ENCODE measurements around the gene AMPH. TPM values are rescaled to one million over a fixed set of nuclear protein-coding genes. Genes with fewer than 3 reads are reported as not detected.
A peak's percentile ranks its signal among the peaks of the same experiment; 100 is the strongest.

AMPH gene
- total and polyA plus RNA-seq, 4 donors = 0.18 to 6.6 (median 3.6) TPM

GRCh38 chr7:38656968-38657367, 25.8 kb upstream of the AMPH start:
- TF ChIP-seq, protein P1, sequence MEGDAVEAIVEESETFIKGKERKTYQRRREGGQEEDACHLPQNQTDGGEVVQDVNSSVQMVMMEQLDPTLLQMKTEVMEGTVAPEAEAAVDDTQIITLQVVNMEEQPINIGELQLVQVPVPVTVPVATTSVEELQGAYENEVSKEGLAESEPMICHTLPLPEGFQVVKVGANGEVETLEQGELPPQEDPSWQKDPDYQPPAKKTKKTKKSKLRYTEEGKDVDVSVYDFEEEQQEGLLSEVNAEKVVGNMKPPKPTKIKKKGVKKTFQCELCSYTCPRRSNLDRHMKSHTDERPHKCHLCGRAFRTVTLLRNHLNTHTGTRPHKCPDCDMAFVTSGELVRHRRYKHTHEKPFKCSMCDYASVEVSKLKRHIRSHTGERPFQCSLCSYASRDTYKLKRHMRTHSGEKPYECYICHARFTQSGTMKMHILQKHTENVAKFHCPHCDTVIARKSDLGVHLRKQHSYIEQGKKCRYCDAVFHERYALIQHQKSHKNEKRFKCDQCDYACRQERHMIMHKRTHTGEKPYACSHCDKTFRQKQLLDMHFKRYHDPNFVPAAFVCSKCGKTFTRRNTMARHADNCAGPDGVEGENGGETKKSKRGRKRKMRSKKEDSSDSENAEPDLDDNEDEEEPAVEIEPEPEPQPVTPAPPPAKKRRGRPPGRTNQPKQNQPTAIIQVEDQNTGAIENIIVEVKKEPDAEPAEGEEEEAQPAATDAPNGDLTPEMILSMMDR (IDR thresholded peaks at IDR 0.05; ENCODE audit: control extremely low read depth, extremely low read depth) = no peak
- no peak for ATAC-seq (ENCODE audit: insufficient read depth, low FRiP score)
- 16 to 33% methylated on average over 1 of the region's 1 CpG for WGBS, 2 donors

GRCh38 chr7:38655833-38656774, 24.9 kb upstream of the AMPH start:
- no peak overlapping the region for H3K27ac ChIP-seq (ENCODE audit: low read depth in 1 of 2, low read length in 1 of 2)
- TF ChIP-seq, protein P1 (IDR thresholded peaks at IDR 0.05; ENCODE audit: control extremely low read depth, extremely low read depth) = no peak
- H3K4me3 ChIP-seq = no peak overlapping the region
- DNase-seq = no peak
- H3K36me3 ChIP-seq (ENCODE audit: control insufficient read depth in 4 of 4, insufficient read depth in 4 of 4, low read length in 4 of 4) = no peaks in the 10 kb centered on the region
- H3K9me3 ChIP-seq (ENCODE audit: control insufficient read depth in 4 of 4, insufficient read depth in 3 of 4, low read length in 3 of 4) = no peaks in the 10 kb centered on the region
- H3K9ac ChIP-seq (ENCODE audit: insufficient read depth in 1 of 2, low read length in 2 of 2) = no peak overlapping the region
- 89 to 91% methylated on average over 34 to 35 of the region's 35 CpGs for WGBS, 2 donors
- H3K27me3 ChIP-seq (ENCODE audit: control insufficient read depth in 3 of 3, insufficient read depth in 3 of 3, low read length in 2 of 3) = no peaks in the 10 kb centered on the region
- ATAC-seq (ENCODE audit: insufficient read depth, low FRiP score) = no peak
- no peaks in the 10 kb centered on the region for H3K4me1 ChIP-seq (ENCODE audit: control insufficient read depth in 5 of 5, insufficient read depth in 5 of 5, low read length in 5 of 5)

More at GRCh38 chr7:38656968-38657367, 25.8 kb upstream of the AMPH start:
- Histone ChIP-seq H3K27ac (ENCODE audit: low read depth in 1 of 2, low read length in 1 of 2) (no peak overlapping the region), H3K4me3 (no peak overlapping the region), H3K36me3 (ENCODE audit: control insufficient read depth in 4 of 4, insufficient read depth in 4 of 4, low read length in 4 of 4) (no peaks in the 10 kb centered on the region), H3K9me3 (ENCODE audit: control insufficient read depth in 4 of 4, insufficient read depth in 3 of 4, low read length in 3 of 4) (peaks cover 0 to 4% (median 0%) of the 10 kb centered on the region in 4 donors), H3K27me3 (ENCODE audit: control insufficient read depth in 3 of 3, insufficient read depth in 3 of 3, low read length in 2 of 3) (no peaks in the 10 kb centered on the region), H3K4me1 (ENCODE audit: control insufficient read depth in 5 of 5, insufficient read depth in 5 of 5, low read length in 5 of 5) (no peaks in the 10 kb centered on the region), H3K9ac (ENCODE audit: insufficient read depth in 1 of 2, low read length in 2 of 2) (no peak overlapping the region)
- peak in 1 of 3 donors; percentile 8 for DNase-seq

- Histone ChIP-seq H3K27me3 (ENCODE audit: control insufficient read depth in 3 of 3, insufficient read depth in 3 of 3, low read length in 2 of 3) (peaks cover 0 to 3% (median 0%) of the 10 kb centered on the region in 3 donors), H3K36me3 (ENCODE audit: control insufficient read depth in 4 of 4, insufficient read depth in 4 of 4, low read length in 4 of 4) (no peaks in the 10 kb centered on the region), H3K9me3 (ENCODE audit: control insufficient read depth in 4 of 4, insufficient read depth in 3 of 4, low read length in 3 of 4) (peaks cover 0 to 2% (median 0%) of the 10 kb centered on the region in 4 donors), H3K27ac (ENCODE audit: low read depth in 1 of 2, low read length in 1 of 2) (no peak overlapping the region), H3K4me3 (no peak overlapping the region), H3K9ac (ENCODE audit: insufficient read depth in 1 of 2, low read length in 2 of 2) (no peak overlapping the region), H3K4me1 (ENCODE audit: control insufficient read depth in 5 of 5, insufficient read depth in 5 of 5, low read length in 5 of 5) (no peaks in the 10 kb centered on the region)
- TF ChIP-seq, protein P1 (IDR thresholded peaks at IDR 0.05; ENCODE audit: control extremely low read depth, extremely low read depth) = no peak
- ATAC-seq (ENCODE audit: insufficient read depth, low FRiP score) = no peak
- 89 to 93% methylated on average over 6 of the region's 6 CpGs for WGBS, 2 donors
- DNase-seq = no peak
These were observed 6.8 kb upstream of the AMPH start for GRCh38 chr7:38637957-38638356.

Data from lung (tissue), 12 donors.